Sigmoid colon (tissue), 7 donors: Measurements from ENCODE around the gene LRRC1. TPM values are rescaled to one million over a fixed set of nuclear protein-coding genes. Genes with fewer than 3 reads are reported as not detected.

Experiments used
- DNase-seq: peaks from one replicate; pipeline ENCODE4 v3.0.0-alpha.2; 2019
- H3K27ac ChIP-seq, 4 donors: fragments of 200-600 bp; sonication (generic); one replicate each; pipeline ENCODE4 v1.5.1; 2016 to 2019; ENCODE audit warnings: mild to moderate bottlenecking in 1 of 4
- H3K27me3 ChIP-seq, 3 donors: fragments of 200-600 bp; sonication (generic); one replicate each; pipeline ENCODE4 v1.5.1; 2019; ENCODE audit warnings: mild to moderate bottlenecking in 1 of 3
- H3K36me3 ChIP-seq, 4 donors: fragments of 200-600 bp; sonication (generic); one replicate each; pipeline ENCODE4 v1.5.1; 2016 to 2019
- H3K4me1 ChIP-seq, 4 donors: fragments of 200-600 bp; sonication (generic); one replicate each; pipeline ENCODE4 v1.5.1; 2017 to 2019
- H3K4me3 ChIP-seq, 4 donors: fragments of 200-600 bp; sonication (generic); one replicate each; pipeline ENCODE4 v1.5.1; 2017 to 2019; ENCODE audit warnings: mild to moderate bottlenecking in 2 of 4, moderate library complexity in 1 of 4
- H3K9me3 ChIP-seq, 4 donors: fragments of 200-600 bp in 3 of 4; sonication (generic) in 3 of 4; one replicate each; pipeline versions ENCODE4 v1.5.1 to v1.6.1; 2013 to 2019
- CTCF ChIP-seq, 4 experiments: fragments of 450-650 bp in 3 of 4; fragments of 200-600 bp in 1 of 4; IDR thresholded peaks; one replicate each; pipeline ENCODE4 v1.5.1; 2016 to 2019; ENCODE audit warnings: antibody characterized with exemption in 4 of 4, mild to moderate bottlenecking in 3 of 4, moderate library complexity in 2 of 4
- EP300 ChIP-seq, 4 donors: sonication (generic); formaldehyde crosslinking; IDR thresholded peaks; one replicate each; pipeline ENCODE4 v1.6.1; 2017; ENCODE audit warnings: antibody characterized with exemption in 4 of 4
- POLR2A ChIP-seq, 2 donors: fragments of 450-650 bp; IDR thresholded peaks; one replicate each; pipeline ENCODE4 v1.6.1; 2016; ENCODE audit warnings: antibody characterized with exemption in 2 of 2, mild to moderate bottlenecking in 2 of 2, moderate library complexity in 2 of 2
- POLR2AphosphoS5 ChIP-seq, 4 donors: sonication (generic); formaldehyde crosslinking; IDR thresholded peaks; one replicate each; pipeline ENCODE4 v1.6.1; 2017; ENCODE audit warnings: antibody characterized with exemption in 4 of 4
- WGBS, 2 donors: extraction: QIAGEN DNeasy Blood & Tissue Kit; methylation state at CpG; one replicate each; pipeline ENCODE4 v1.1.7; 2013; 5-methylcytosine and 5-hydroxymethylcytosine counted together
- intact Hi-C: fragments of 100-400 bp; cut with DNase I; formaldehyde crosslinking; loops from one replicate; pipeline ENCODE4 v1.15.1; 2023
- polyA plus RNA-seq, 3 donors: library from polyadenylated mRNA; stranded (reverse); fragments of 200-250 nt; gene quantifications; one replicate each; pipeline ENCODE4 v1.2.3, GENCODE V29; 2013
- total RNA-seq, 4 donors: library from RNA; depleted of rRNA; stranded (reverse); fragments of >200 nt; gene quantifications; one replicate each; pipeline ENCODE4 v1.1.0, GENCODE V29; 2016
- donor health status: healthy with polysubstance abuse.
- donor health status: Bipolar disorder and iron deficiency.
- donor health status: healthy.

LRRC1 gene
- total and polyA plus RNA-seq, 7 donors, result 20.8 to 50.4 (median 29.9) TPM

GRCh38 chr6:53851561-53851960, 56.8 kb downstream of the LRRC1 start:
- no peak overlapping the region for H3K4me3 ChIP-seq
- peaks cover 0 to 25% (median 14%) of the 10 kb centered on the region in 4 donors for H3K4me1 ChIP-seq
- no peaks in the 10 kb centered on the region for H3K36me3 ChIP-seq
- H3K9me3 ChIP-seq, result no peaks in the 10 kb centered on the region
- no peak for DNase-seq
- H3K27ac ChIP-seq, result no peak overlapping the region
- 94 to 95% methylated on average over 2 of the region's 2 CpGs for WGBS, 2 donors
- intact Hi-C loops, result no loop called here
- H3K27me3 ChIP-seq, result no peaks in the 10 kb centered on the region
- no peak for TF ChIP-seq POLR2AphosphoS5 (IDR thresholded peaks at IDR 0.05)
- no peak for TF ChIP-seq POLR2A (IDR thresholded peaks at IDR 0.05)
- TF ChIP-seq CTCF (IDR thresholded peaks at IDR 0.05), result no peak
- no peak for TF ChIP-seq EP300 (IDR thresholded peaks at IDR 0.05)

- no peaks in the 10 kb centered on the region for H3K27me3 ChIP-seq
- intact Hi-C loops, result no loop called here
- H3K4me1 ChIP-seq, result peaks cover 0 to 30% (median 15%) of the 10 kb centered on the region in 4 donors
- no peak for DNase-seq
- H3K27ac ChIP-seq, result no peak overlapping the region
- TF ChIP-seq POLR2AphosphoS5 (IDR thresholded peaks at IDR 0.05) (no peak), POLR2A (IDR thresholded peaks at IDR 0.05) (no peak), EP300 (IDR thresholded peaks at IDR 0.05) (no peak), CTCF (IDR thresholded peaks at IDR 0.05) (no peak)
- H3K4me3 ChIP-seq, result no peak overlapping the region
- H3K9me3 ChIP-seq, result no peaks in the 10 kb centered on the region
- H3K36me3 ChIP-seq, result no peaks in the 10 kb centered on the region
- 63 to 96% methylated on average over 2 of the region's 2 CpGs for WGBS, 2 donors
Observed at GRCh38 chr6:53852805-53853204, 58.0 kb downstream of the LRRC1 start.

GRCh38 chr6:53854843-53855567, 60.2 kb downstream of the LRRC1 start:
- intact Hi-C loops, result no loop called here
- TF ChIP-seq POLR2A (IDR thresholded peaks at IDR 0.05), result no peak
- TF ChIP-seq POLR2AphosphoS5 (IDR thresholded peaks at IDR 0.05), result no peak
- TF ChIP-seq CTCF (IDR thresholded peaks at IDR 0.05), result no peak
- TF ChIP-seq EP300 (IDR thresholded peaks at IDR 0.05), result no peak
- no peak for DNase-seq
- H3K27me3 ChIP-seq, result no peaks in the 10 kb centered on the region
- WGBS, 2 donors, result 60 to 73% methylated on average over 5 of the region's 5 CpGs
- H3K27ac ChIP-seq, result no peak overlapping the region
- H3K4me1 ChIP-seq, result peaks cover 0 to 27% (median 17%) of the 10 kb centered on the region in 4 donors
- no peaks in the 10 kb centered on the region for H3K9me3 ChIP-seq
- H3K36me3 ChIP-seq, result no peaks in the 10 kb centered on the region
- H3K4me3 ChIP-seq, result no peak overlapping the region

GRCh38 chr6:53855940-53856339, 61.1 kb downstream of the LRRC1 start:
- Histone ChIP-seq H3K36me3 (no peaks in the 10 kb centered on the region), H3K9me3 (no peaks in the 10 kb centered on the region), H3K4me3 (no peak overlapping the region), H3K4me1 (peaks cover 0 to 27% (median 17%) of the 10 kb centered on the region in 4 donors), H3K27ac (no peak overlapping the region), H3K27me3 (no peaks in the 10 kb centered on the region)
- TF ChIP-seq EP300 (IDR thresholded peaks at IDR 0.05) (no peak), POLR2AphosphoS5 (IDR thresholded peaks at IDR 0.05) (no peak), POLR2A (IDR thresholded peaks at IDR 0.05) (no peak), CTCF (IDR thresholded peaks at IDR 0.05) (no peak)
- 83 to 85% methylated on average over 2 of the region's 2 CpGs for WGBS, 2 donors
- intact Hi-C loops, result no loop called here
- no peak for DNase-seq
